ENCODE measurements around the gene CCN5.

DNA sequence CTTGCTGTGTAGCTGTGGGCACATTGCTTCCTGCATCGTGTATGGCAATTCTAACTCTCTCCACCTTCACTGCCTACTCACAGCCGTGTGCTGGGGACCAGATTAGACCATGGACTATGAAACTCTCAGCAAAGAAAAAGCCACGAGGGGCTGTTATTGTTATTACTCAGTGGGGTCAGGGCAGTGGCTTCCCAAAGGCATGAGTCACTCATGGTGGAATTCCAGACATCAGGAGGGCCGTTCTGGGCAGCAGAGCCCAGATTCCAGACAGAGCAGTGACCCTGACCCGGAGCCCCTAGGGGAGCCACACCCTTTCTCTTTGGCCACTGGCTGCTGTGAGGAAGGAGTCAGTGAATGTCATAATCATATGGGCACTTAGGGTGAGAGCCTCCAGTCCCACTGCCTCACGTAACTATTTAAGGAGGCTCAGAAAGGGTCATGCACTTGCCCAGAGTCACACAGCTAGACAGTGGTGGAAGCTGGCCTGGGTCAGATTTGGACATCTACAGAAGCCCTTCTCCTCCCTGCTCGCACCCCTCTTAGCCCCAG is 22.2 kb upstream of the CCN5 start:
- TF ChIP-seq, protein P1, sequence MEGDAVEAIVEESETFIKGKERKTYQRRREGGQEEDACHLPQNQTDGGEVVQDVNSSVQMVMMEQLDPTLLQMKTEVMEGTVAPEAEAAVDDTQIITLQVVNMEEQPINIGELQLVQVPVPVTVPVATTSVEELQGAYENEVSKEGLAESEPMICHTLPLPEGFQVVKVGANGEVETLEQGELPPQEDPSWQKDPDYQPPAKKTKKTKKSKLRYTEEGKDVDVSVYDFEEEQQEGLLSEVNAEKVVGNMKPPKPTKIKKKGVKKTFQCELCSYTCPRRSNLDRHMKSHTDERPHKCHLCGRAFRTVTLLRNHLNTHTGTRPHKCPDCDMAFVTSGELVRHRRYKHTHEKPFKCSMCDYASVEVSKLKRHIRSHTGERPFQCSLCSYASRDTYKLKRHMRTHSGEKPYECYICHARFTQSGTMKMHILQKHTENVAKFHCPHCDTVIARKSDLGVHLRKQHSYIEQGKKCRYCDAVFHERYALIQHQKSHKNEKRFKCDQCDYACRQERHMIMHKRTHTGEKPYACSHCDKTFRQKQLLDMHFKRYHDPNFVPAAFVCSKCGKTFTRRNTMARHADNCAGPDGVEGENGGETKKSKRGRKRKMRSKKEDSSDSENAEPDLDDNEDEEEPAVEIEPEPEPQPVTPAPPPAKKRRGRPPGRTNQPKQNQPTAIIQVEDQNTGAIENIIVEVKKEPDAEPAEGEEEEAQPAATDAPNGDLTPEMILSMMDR (IDR thresholded peaks at IDR 0.05; ENCODE audit: low read depth, low read length) = no peak
- TF ChIP-seq EZH2phosphoT487 (IDR thresholded peaks at IDR 0.05; ENCODE audit: low read depth) = no peak

Measured in OCI-LY3 (cell line).